ENCODE results near the gene GPR26. TPM values are rescaled to one million over a fixed set of nuclear protein-coding genes. Genes with fewer than 3 reads are reported as not detected.

The GPR26 gene
- total RNA-seq, 2 donors from 2014 or later = not detected

GRCh38 chr10:123715546-123715945 is 49.4 kb downstream of the GPR26 start:
- no peaks in the 10 kb centered on the region for H3K4me1 ChIP-seq
- no peaks in the 10 kb centered on the region for H3K27me3 ChIP-seq
- TF ChIP-seq CTCF (IDR thresholded peaks at IDR 0.05) = no peak
- H3K4me3 ChIP-seq = no peak overlapping the region
- H3K9me3 ChIP-seq = no peaks in the 10 kb centered on the region
- H3K36me3 ChIP-seq = no peaks in the 10 kb centered on the region
- H3K27ac ChIP-seq = no peak overlapping the region
- DNase-seq (ENCODE audit: low spot score) = peak; percentile 16

GRCh38 chr10:123717336-123717735 is 51.2 kb downstream of the GPR26 start:
- Histone ChIP-seq H3K27ac (no peak overlapping the region), H3K4me1 (no peaks in the 10 kb centered on the region), H3K4me3 (no peak overlapping the region), H3K27me3 (no peaks in the 10 kb centered on the region), H3K36me3 (no peaks in the 10 kb centered on the region), H3K9me3 (no peaks in the 10 kb centered on the region)
- no peak for TF ChIP-seq CTCF (IDR thresholded peaks at IDR 0.05)
- DNase-seq (ENCODE audit: low spot score) = no peak

GRCh38 chr10:123718544-123719060 is 52.4 kb downstream of the GPR26 start:
- Histone ChIP-seq H3K9me3 (no peaks in the 10 kb centered on the region), H3K4me1 (no peaks in the 10 kb centered on the region), H3K4me3 (no peak overlapping the region), H3K27me3 (no peaks in the 10 kb centered on the region), H3K27ac (no peak overlapping the region), H3K36me3 (no peaks in the 10 kb centered on the region)
- TF ChIP-seq CTCF (IDR thresholded peaks at IDR 0.05) = no peak
- DNase-seq (ENCODE audit: low spot score) = no peak

GRCh38 chr10:123720536-123720935 is 54.4 kb downstream of the GPR26 start:
- H3K27me3 ChIP-seq = no peaks in the 10 kb centered on the region
- H3K27ac ChIP-seq = no peak overlapping the region
- no peaks in the 10 kb centered on the region for H3K36me3 ChIP-seq
- no peak for DNase-seq (ENCODE audit: low spot score)
- no peaks in the 10 kb centered on the region for H3K4me1 ChIP-seq
- H3K9me3 ChIP-seq = no peaks in the 10 kb centered on the region
- H3K4me3 ChIP-seq = no peak overlapping the region
- no peak for TF ChIP-seq CTCF (IDR thresholded peaks at IDR 0.05)

GRCh38 chr10:123721441-123722049 is 55.4 kb downstream of the GPR26 start:
- no peak overlapping the region for H3K4me3 ChIP-seq
- H3K4me1 ChIP-seq = no peaks in the 10 kb centered on the region
- no peak for TF ChIP-seq CTCF (IDR thresholded peaks at IDR 0.05)
- H3K27me3 ChIP-seq = no peaks in the 10 kb centered on the region
- no peaks in the 10 kb centered on the region for H3K36me3 ChIP-seq
- H3K27ac ChIP-seq = no peak overlapping the region
- no peak for DNase-seq (ENCODE audit: low spot score)
- no peaks in the 10 kb centered on the region for H3K9me3 ChIP-seq

- Histone ChIP-seq H3K36me3 (no peaks in the 10 kb centered on the region), H3K4me3 (no peak overlapping the region), H3K4me1 (no peaks in the 10 kb centered on the region), H3K27me3 (no peaks in the 10 kb centered on the region), H3K27ac (no peak overlapping the region), H3K9me3 (no peaks in the 10 kb centered on the region)
- no peak for DNase-seq (ENCODE audit: low spot score)
- TF ChIP-seq CTCF (IDR thresholded peaks at IDR 0.05) = no peak
Observed at GRCh38 chr10:123722351-123722750, 56.2 kb downstream of the GPR26 start.

All from right atrium auricular region (tissue), 2 donors.